Measurements from ENCODE around the gene FGD5. TPM values are rescaled to one million over a fixed set of nuclear protein-coding genes. Genes with fewer than 3 reads are reported as not detected.

Gene FGD5
- total RNA-seq, 1 donor from 2014 or later: 112 TPM

GRCh38 chr3:14859880-14860279, 41.1 kb downstream of the FGD5 start:
- intact Hi-C loops (cut with DNase I): no loop called here
- H3K9me3 ChIP-seq: no peaks in the 10 kb centered on the region
- no peak for DNase-seq (ENCODE audit: low spot score in 2 of 2)
- no peak for TF ChIP-seq CTCF (IDR thresholded peaks at IDR 0.05)
- no peak overlapping the region for H3K27ac ChIP-seq
- no peaks in the 10 kb centered on the region for H3K36me3 ChIP-seq
- no peak overlapping the region for H3K4me3 ChIP-seq
- no peaks in the 10 kb centered on the region for H3K27me3 ChIP-seq
- H3K4me1 ChIP-seq: no peaks in the 10 kb centered on the region

GRCh38 chr3:14861031-14861430, 42.3 kb downstream of the FGD5 start:
- H3K36me3 ChIP-seq: no peaks in the 10 kb centered on the region
- intact Hi-C loops (cut with DNase I): no loop called here

DNA sequence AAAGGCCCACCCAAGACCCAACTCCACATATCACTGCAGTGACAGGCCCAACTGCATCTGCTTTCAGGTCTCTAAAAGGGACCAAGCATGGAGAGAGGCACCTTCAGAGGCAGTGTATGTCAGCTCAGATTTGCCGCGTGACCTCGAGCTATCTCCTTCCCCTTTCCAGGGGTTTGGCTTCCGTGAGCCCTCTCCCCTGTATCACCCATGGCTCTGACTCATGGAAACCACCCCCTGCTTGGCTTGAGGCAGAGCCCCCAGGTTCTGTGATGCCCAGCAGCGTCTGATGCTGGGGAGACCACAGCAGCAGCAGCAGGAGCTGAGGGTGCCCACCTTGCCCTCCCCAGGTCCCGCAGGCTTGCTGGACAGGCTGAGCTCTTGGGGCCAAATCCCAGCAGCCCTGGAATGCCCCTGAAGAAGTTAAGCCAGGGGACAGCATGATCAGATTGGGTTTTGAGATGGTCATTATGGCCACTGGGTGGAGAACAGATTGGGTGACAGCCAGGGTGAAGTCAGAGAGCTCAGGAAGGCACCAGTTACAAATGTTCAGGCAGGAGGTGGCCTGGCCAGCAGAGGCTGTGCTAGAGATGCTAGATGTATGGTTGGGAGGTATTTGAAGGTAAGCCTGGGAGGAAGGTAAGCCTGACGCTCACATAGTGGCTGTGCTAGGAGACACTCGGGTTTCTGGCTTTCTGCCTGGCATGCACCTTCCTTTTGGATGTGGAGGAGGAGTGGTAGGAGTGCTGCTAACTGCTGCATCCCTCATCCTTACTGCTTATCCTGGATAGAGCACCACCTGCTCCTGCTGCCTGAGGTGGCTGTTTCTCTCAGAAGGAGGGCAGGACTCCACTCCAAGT, 42.9 kb downstream of the FGD5 start:
- H3K4me1 ChIP-seq: no peaks in the 10 kb centered on the region
- no peaks in the 10 kb centered on the region for H3K9me3 ChIP-seq
- TF ChIP-seq CTCF (IDR thresholded peaks at IDR 0.05): no peak
- H3K27me3 ChIP-seq: no peaks in the 10 kb centered on the region
- intact Hi-C loops (cut with DNase I): no loop called here
- peak overlapping the region in 1 of 2 donors; percentile 19 for H3K27ac ChIP-seq
- no peak overlapping the region for H3K4me3 ChIP-seq
- H3K36me3 ChIP-seq: no peaks in the 10 kb centered on the region
- no peak for DNase-seq (ENCODE audit: low spot score in 2 of 2)

More at GRCh38 chr3:14861031-14861430, 42.3 kb downstream of the FGD5 start:
- Histone ChIP-seq H3K4me1 (no peaks in the 10 kb centered on the region), H3K4me3 (no peak overlapping the region), H3K27me3 (no peaks in the 10 kb centered on the region), H3K9me3 (no peaks in the 10 kb centered on the region), H3K27ac (no peak overlapping the region)
- no peak for DNase-seq (ENCODE audit: low spot score in 2 of 2)
- TF ChIP-seq CTCF (IDR thresholded peaks at IDR 0.05): no peak

GRCh38 chr3:14862303-14862660, 43.5 kb downstream of the FGD5 start:
- H3K27ac ChIP-seq: no peak overlapping the region
- no peak for TF ChIP-seq CTCF (IDR thresholded peaks at IDR 0.05)
- H3K36me3 ChIP-seq: no peaks in the 10 kb centered on the region
- H3K4me3 ChIP-seq: no peak overlapping the region
- H3K27me3 ChIP-seq: no peaks in the 10 kb centered on the region
- H3K4me1 ChIP-seq: no peaks in the 10 kb centered on the region
- intact Hi-C loops (cut with DNase I): no loop called here
- H3K9me3 ChIP-seq: no peaks in the 10 kb centered on the region
- no peak for DNase-seq (ENCODE audit: low spot score in 2 of 2)

DNA sequence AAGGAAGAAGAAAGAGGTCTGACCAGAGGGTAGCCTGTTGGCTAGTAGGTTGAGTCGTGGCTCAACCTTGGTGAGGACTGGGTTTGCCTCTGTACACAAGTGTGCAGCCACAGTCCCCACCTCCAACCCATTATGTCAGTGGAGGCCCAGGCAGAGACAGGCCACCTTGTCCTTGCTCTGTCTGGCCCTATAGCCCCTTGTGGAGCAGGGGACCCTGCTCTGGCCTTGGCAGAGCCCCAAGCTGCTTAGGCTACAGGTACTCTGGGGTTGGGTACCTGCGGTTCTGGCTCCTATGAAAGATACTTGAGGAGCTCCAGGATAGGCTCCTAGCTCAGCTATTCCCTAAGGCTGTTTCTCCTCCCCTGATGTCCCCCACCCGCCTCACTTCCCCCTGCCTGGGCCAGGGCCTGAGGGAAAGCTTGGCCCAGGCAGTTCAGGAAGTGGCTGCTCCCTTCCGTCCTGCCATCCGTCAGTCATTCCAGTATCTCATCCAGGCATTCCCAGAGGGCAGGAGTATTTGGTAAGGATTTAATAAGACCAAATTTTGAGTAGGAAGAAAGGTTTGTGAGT, 44.0 kb downstream of the FGD5 start:
- DNase-seq (ENCODE audit: low spot score in 2 of 2): no peak
- Histone ChIP-seq H3K27ac (no peak overlapping the region), H3K9me3 (no peaks in the 10 kb centered on the region), H3K36me3 (no peaks in the 10 kb centered on the region), H3K4me1 (no peaks in the 10 kb centered on the region), H3K4me3 (no peak overlapping the region), H3K27me3 (no peaks in the 10 kb centered on the region)
- no peak for TF ChIP-seq CTCF (IDR thresholded peaks at IDR 0.05)
- intact Hi-C loops (cut with DNase I): no loop called here

Data from ascending aorta (tissue), 2 donors.